Muscle of leg (tissue), 11 donors: Measurements from ENCODE around the gene INO80E. TPM values are rescaled to one million over a fixed set of nuclear protein-coding genes. Genes with fewer than 3 reads are reported as not detected.

Experiments
- DNase-seq: peaks from one replicate; pipeline ENCODE4 v3.0.0; 2013
- H3K27ac ChIP-seq: one replicate; pipeline ENCODE4 v1.5.1; 2013; ENCODE audit warnings: mild to moderate bottlenecking, low read length, control low read depth
- H3K27me3 ChIP-seq: one replicate; pipeline ENCODE4 v1.6.1; 2013; ENCODE audit warnings: low read length; ENCODE audit not compliant: control insufficient read depth, insufficient read depth
- H3K36me3 ChIP-seq: one replicate; pipeline ENCODE4 v1.6.1; 2013; ENCODE audit warnings: low read length; ENCODE audit not compliant: control insufficient read depth, insufficient read depth
- H3K4me1 ChIP-seq: one replicate; pipeline ENCODE4 v1.6.1; 2013; ENCODE audit warnings: low read length; ENCODE audit not compliant: control insufficient read depth, insufficient read depth
- H3K4me3 ChIP-seq: one replicate; pipeline ENCODE4 v1.5.1; 2013; ENCODE audit warnings: low read length, control low read depth
- H3K9me3 ChIP-seq: replicated peaks from 2 replicates; pipeline ENCODE4 v1.6.1; 2013; ENCODE audit warnings: low read depth, low read length; ENCODE audit not compliant: control insufficient read depth
- WGBS: methylation state at CpG from one replicate; pipeline ENCODE4 v1.1.5; 2013; ENCODE audit warnings: missing lambda C conversion rate; ENCODE audit not compliant: insufficient coverage; 5-methylcytosine and 5-hydroxymethylcytosine counted together
- polyA plus RNA-seq, 8 donors: library from polyadenylated mRNA; unstranded; fragments of 120-200 nt; gene quantifications; one replicate each; pipeline versions ENCODE4 v1.2.1 to v1.2.3, GENCODE V29; 2013; ENCODE audit warnings: inconsistent platforms in 1 of 8, low replicate concordance in 1 of 8; ENCODE audit not compliant: insufficient read length in 8 of 8, insufficient read depth in 1 of 8
- total RNA-seq: library from RNA; stranded (reverse); fragments of 120-200 nt; gene quantifications from one replicate; pipeline ENCODE4 v1.2.4, GENCODE V29; 2013

Gene INO80E
- total and polyA plus RNA-seq, 9 donors: 29.5 to 41.8 (median 36.3) TPM

GRCh38 chr16:30051518-30051917 lies 55.5 kb downstream of the INO80E start:
- Histone ChIP-seq H3K4me3 (no peak overlapping the region), H3K4me1 (peaks cover 18% of the 10 kb centered on the region), H3K9me3 (no peaks in the 10 kb centered on the region), H3K27me3 (no peaks in the 10 kb centered on the region), H3K27ac (no peak overlapping the region), H3K36me3 (peaks cover 5% of the 10 kb centered on the region)
- 69% methylated on average over 3 of the region's 3 CpGs for WGBS
- DNase-seq: no peak

GRCh38 chr16:30052671-30053372 lies 56.8 kb downstream of the INO80E start:
- H3K27ac ChIP-seq: peak overlapping the region; percentile 71
- peak; percentile 95 for DNase-seq
- H3K9me3 ChIP-seq: no peaks in the 10 kb centered on the region
- WGBS: under 1% methylated on average over 31 of the region's 58 CpGs
- peak overlapping the region; percentile 72 for H3K4me3 ChIP-seq
- H3K4me1 ChIP-seq: peaks cover 26% of the 10 kb centered on the region
- no peaks in the 10 kb centered on the region for H3K27me3 ChIP-seq
- peaks cover 8% of the 10 kb centered on the region for H3K36me3 ChIP-seq

- H3K27me3 ChIP-seq: no peaks in the 10 kb centered on the region
- H3K36me3 ChIP-seq: peaks cover 8% of the 10 kb centered on the region
- peaks cover 31% of the 10 kb centered on the region for H3K4me1 ChIP-seq
- H3K27ac ChIP-seq: peak overlapping the region; percentile 71
- peak overlapping the region; percentile 72 for H3K4me3 ChIP-seq
- no peaks in the 10 kb centered on the region for H3K9me3 ChIP-seq
- 3% methylated on average over 13 of the region's 19 CpGs for WGBS
- DNase-seq: peak; percentile 50
These were observed 57.5 kb downstream of the INO80E start for GRCh38 chr16:30053376-30054015.

GRCh38 chr16:30054451-30054850 lies 58.4 kb downstream of the INO80E start:
- Histone ChIP-seq H3K9me3 (no peaks in the 10 kb centered on the region), H3K36me3 (peaks cover 8% of the 10 kb centered on the region), H3K27ac (no peak overlapping the region), H3K4me3 (no peak overlapping the region), H3K4me1 (peaks cover 37% of the 10 kb centered on the region), H3K27me3 (no peaks in the 10 kb centered on the region)
- WGBS: 49% methylated on average over 8 of the region's 8 CpGs
- DNase-seq: no peak

- no peak overlapping the region for H3K4me3 ChIP-seq
- H3K36me3 ChIP-seq: peaks cover 8% of the 10 kb centered on the region
- H3K9me3 ChIP-seq: no peaks in the 10 kb centered on the region
- H3K4me1 ChIP-seq: peaks cover 42% of the 10 kb centered on the region
- H3K27ac ChIP-seq: no peak overlapping the region
- DNase-seq: no peak
- 18% methylated on average over 7 of the region's 10 CpGs for WGBS
- no peaks in the 10 kb centered on the region for H3K27me3 ChIP-seq
These were observed 59.0 kb downstream of the INO80E start for GRCh38 chr16:30054959-30055553.

Other genes with a start within 250 kb of the INO80E start
- gene ZG16, start 218.0 kb upstream of the INO80E start, total RNA-seq: not detected
- gene ZG16, start 218.0 kb upstream of the INO80E start, polyA plus RNA-seq: under 1 TPM in 2 of 8 donors, not detected in 6; 0.05 to 0.13 TPM
- 26.2 TPM for gene KIF22, start 205.5 kb upstream of the INO80E start, total RNA-seq
- 10 to 100 TPM; 29.2 to 43.0 (median 39.6) TPM for gene KIF22, start 205.5 kb upstream of the INO80E start, polyA plus RNA-seq
- 121 TPM for gene MAZ, start 189.7 kb upstream of the INO80E start, total RNA-seq
- gene MAZ, start 189.7 kb upstream of the INO80E start, polyA plus RNA-seq: 100 to 1,000 TPM; 236 to 314 (median 273) TPM
- gene PRRT2, start 184.0 kb upstream of the INO80E start, total RNA-seq: 8.3 TPM
- gene PRRT2, start 184.0 kb upstream of the INO80E start, polyA plus RNA-seq: 10 to 100 TPM; 11.9 to 28.5 (median 18.3) TPM
- gene PAGR1, start 180.1 kb upstream of the INO80E start, total RNA-seq: 31.3 TPM
- gene PAGR1, start 180.1 kb upstream of the INO80E start, polyA plus RNA-seq: 10 to 100 TPM; 28.7 to 46.4 (median 33.5) TPM
- 21.5 TPM for gene MVP, start 175.8 kb upstream of the INO80E start, total RNA-seq
- gene MVP, start 175.8 kb upstream of the INO80E start, polyA plus RNA-seq: 10 to 100 TPM; 14.5 to 30.0 (median 19.5) TPM
- 29.0 TPM for gene CDIPT, start 133.0 kb upstream of the INO80E start, total RNA-seq
- gene CDIPT, start 133.0 kb upstream of the INO80E start, polyA plus RNA-seq: 10 to 100 TPM; 36.2 to 52.8 (median 44.2) TPM
- 1.1 TPM for gene SEZ6L2, start 96.7 kb upstream of the INO80E start, total RNA-seq
- gene SEZ6L2, start 96.7 kb upstream of the INO80E start, polyA plus RNA-seq: 1 to 10 TPM; 2.2 to 8.4 (median 3.2) TPM
- gene ASPHD1, start 95.8 kb upstream of the INO80E start, total RNA-seq: 0.09 TPM
- gene ASPHD1, start 95.8 kb upstream of the INO80E start, polyA plus RNA-seq: 1 to 10 TPM in 2 of 8 donors, under 1 TPM in 6; 0.36 to 1.6 (median 0.63) TPM
- 4.3 TPM for gene KCTD13, start 70.0 kb upstream of the INO80E start, total RNA-seq
- gene KCTD13, start 70.0 kb upstream of the INO80E start, polyA plus RNA-seq: 10 to 100 TPM in 6 of 8 donors, 1 to 10 TPM in 2; 8.5 to 18.8 (median 12.2) TPM
- 49.5 TPM for gene TMEM219, start 34.2 kb upstream of the INO80E start, total RNA-seq
- gene TMEM219, start 34.2 kb upstream of the INO80E start, polyA plus RNA-seq: 10 to 100 TPM; 53.8 to 73.8 (median 62.0) TPM
- gene TAOK2, start 22.4 kb upstream of the INO80E start, total RNA-seq: 28.0 TPM
- 10 to 100 TPM; 30.8 to 43.3 (median 38.8) TPM for gene TAOK2, start 22.4 kb upstream of the INO80E start, polyA plus RNA-seq
- gene HIRIP3, start 624 bp upstream of the INO80E start, total RNA-seq: 10.5 TPM
- gene HIRIP3, start 624 bp upstream of the INO80E start, polyA plus RNA-seq: 10 to 100 TPM; 14.5 to 18.5 (median 17.1) TPM
- gene DOC2A, start 14.8 kb downstream of the INO80E start, total RNA-seq: 0.22 TPM
- gene DOC2A, start 14.8 kb downstream of the INO80E start, polyA plus RNA-seq: 1 to 10 TPM in 4 of 8 donors, under 1 TPM in 4; 0.66 to 1.8 (median 0.96) TPM
- not detected for gene C16orf92, start 27.0 kb downstream of the INO80E start, total RNA-seq
- gene C16orf92, start 27.0 kb downstream of the INO80E start, polyA plus RNA-seq: not detected
- 0.40 TPM for gene TLCD3B, start 35.0 kb downstream of the INO80E start, total RNA-seq
- gene TLCD3B, start 35.0 kb downstream of the INO80E start, polyA plus RNA-seq: 1 to 10 TPM in 1 of 8 donors, under 1 TPM in 7; 0.25 to 1.7 (median 0.72) TPM
- gene ALDOA, start 69.5 kb downstream of the INO80E start, total RNA-seq: 1,578 TPM
- gene ALDOA, start 69.5 kb downstream of the INO80E start, polyA plus RNA-seq: 1,000 to 10,000 TPM; 1,252 to 2,647 (median 2,103) TPM
- gene PPP4C, start 79.8 kb downstream of the INO80E start, total RNA-seq: 39.4 TPM
- gene PPP4C, start 79.8 kb downstream of the INO80E start, polyA plus RNA-seq: 10 to 100 TPM; 64.6 to 77.4 (median 70.4) TPM
- 0.31 TPM for gene TBX6, start 95.7 kb downstream of the INO80E start, total RNA-seq
- 1 to 10 TPM in 3 of 8 donors, under 1 TPM in 5; 0.18 to 1.3 (median 0.54) TPM for gene TBX6, start 95.7 kb downstream of the INO80E start, polyA plus RNA-seq
- gene YPEL3, start 100.0 kb downstream of the INO80E start, total RNA-seq: 13.9 TPM
- 10 to 100 TPM; 22.3 to 45.8 (median 28.3) TPM for gene YPEL3, start 100.0 kb downstream of the INO80E start, polyA plus RNA-seq
- 3.3 TPM for gene GDPD3, start 117.3 kb downstream of the INO80E start, total RNA-seq
- gene GDPD3, start 117.3 kb downstream of the INO80E start, polyA plus RNA-seq: 1 to 10 TPM; 5.0 to 8.7 (median 6.1) TPM
- 14.9 TPM for gene MAPK3, start 127.0 kb downstream of the INO80E start, total RNA-seq
- gene MAPK3, start 127.0 kb downstream of the INO80E start, polyA plus RNA-seq: 10 to 100 TPM; 39.4 to 60.0 (median 43.1) TPM
- gene CORO1A, start 187.4 kb downstream of the INO80E start, total RNA-seq: 4.7 TPM
- 10 to 100 TPM; 14.1 to 28.0 (median 20.5) TPM for gene CORO1A, start 187.4 kb downstream of the INO80E start, polyA plus RNA-seq
- gene BOLA2B, start 197.4 kb downstream of the INO80E start, total RNA-seq: 81.7 TPM
- gene BOLA2B, start 197.4 kb downstream of the INO80E start, polyA plus RNA-seq: 10 to 100 TPM; 24.0 to 34.6 (median 30.5) TPM
- gene SLX1A, start 197.6 kb downstream of the INO80E start, total RNA-seq: 11.9 TPM
- gene SLX1A, start 197.6 kb downstream of the INO80E start, polyA plus RNA-seq: 10 to 100 TPM; 11.1 to 27.3 (median 17.7) TPM
- gene SULT1A3, start 203.0 kb downstream of the INO80E start, total RNA-seq: 6.3 TPM
- 1 to 10 TPM; 2.2 to 6.5 (median 4.2) TPM for gene SULT1A3, start 203.0 kb downstream of the INO80E start, polyA plus RNA-seq